Urothelium cell line (cell line): ENCODE measurements around the gene UPF2.
"Not testable (repeated sequence)": the region's sequence is repeated elsewhere in the genome, so short reads cannot be mapped to it uniquely, and the experiment has no call there.

Source experiments
- DNase-seq: peaks from one replicate; pipeline ENCODE4 v3.0.0; 2011; ENCODE audit warnings: low spot score, mixed read lengths
- FAIRE-seq: peaks from 2 replicates; lab custom pipeline; 2011; peaks lifted over from hg19 to GRCh38; lab: Jason Lieb, UNC

The UPF2 gene

GRCh38 chr10:11909618-11910017, 133.0 kb downstream of the UPF2 start:
- FAIRE-seq (no peak), DNase-seq (no peak)

- no peak for DNase-seq
- no peak for FAIRE-seq
Measured at GRCh38 chr10:11908991-11909390, 133.6 kb downstream of the UPF2 start.

- FAIRE-seq = no peak
- DNase-seq = no peak
Measured at GRCh38 chr10:11908536-11908935, 134.1 kb downstream of the UPF2 start.

- DNase-seq (no peak), FAIRE-seq (no peak)
Measured at GRCh38 chr10:11907914-11908313, 134.7 kb downstream of the UPF2 start.

- DNase-seq (no peak), FAIRE-seq (no peak)
Measured at GRCh38 chr10:11906714-11907113, 135.9 kb downstream of the UPF2 start.

GRCh38 chr10:11902646-11903045, 140.0 kb downstream of the UPF2 start:
- DNase-seq = no peak
- FAIRE-seq = no peak

GRCh38 chr10:11901833-11902475, 140.7 kb downstream of the UPF2 start:
- DNase-seq (no peak), FAIRE-seq (no peak)

- no peak for FAIRE-seq
Measured at GRCh38 chr10:11901454-11901832, 141.2 kb downstream of the UPF2 start.

GRCh38 chr10:11901036-11901301, 141.6 kb downstream of the UPF2 start:
- DNase-seq (no peak), FAIRE-seq (no peak)

More at GRCh38 chr10:11901454-11901832, 141.2 kb downstream of the UPF2 start:
- no peak for DNase-seq

- DNase-seq (no peak), FAIRE-seq (peak; percentile 79)
Measured at GRCh38 chr10:11899067-11899876, 143.3 kb downstream of the UPF2 start.

GRCh38 chr10:11898372-11899066, 144.1 kb downstream of the UPF2 start:
- FAIRE-seq = peak; percentile 87
- DNase-seq = peak; percentile 92

- no peak for FAIRE-seq
- DNase-seq = no peak
Measured at GRCh38 chr10:11898033-11898371, 144.6 kb downstream of the UPF2 start.

GRCh38 chr10:11896549-11897200, 145.9 kb downstream of the UPF2 start:
- DNase-seq (no peak), FAIRE-seq (peak; percentile 37)

- no peak for FAIRE-seq
- DNase-seq = no peak
Measured at GRCh38 chr10:11895598-11895997, 147.0 kb downstream of the UPF2 start.

- DNase-seq (no peak), FAIRE-seq (no peak)
Measured at GRCh38 chr10:11895108-11895466, 147.5 kb downstream of the UPF2 start.

- FAIRE-seq (peak; percentile 20), DNase-seq (no peak)
Measured at GRCh38 chr10:11894381-11895107, 148.1 kb downstream of the UPF2 start.

- FAIRE-seq = no peak
Measured at GRCh38 chr10:11893749-11894278, 148.8 kb downstream of the UPF2 start.

GRCh38 chr10:11891776-11892486, 150.7 kb downstream of the UPF2 start:
- DNase-seq (no peak), FAIRE-seq (peak; percentile 63)

More at GRCh38 chr10:11893749-11894278, 148.8 kb downstream of the UPF2 start:
- DNase-seq = no peak

- DNase-seq, FAIRE-seq: not testable (repeated sequence)
Measured at GRCh38 chr10:11889263-11889662, 153.3 kb downstream of the UPF2 start.
